Gastroesophageal sphincter (tissue), 3 donors: ENCODE results near the gene SEMG2.

Experiments used
- EP300 ChIP-seq: sonication (generic); formaldehyde crosslinking; IDR thresholded peaks from one replicate; pipeline ENCODE4 v1.6.1; 2017; ENCODE audit warnings: antibody characterized with exemption, mild to moderate bottlenecking
- POLR2A ChIP-seq, 2 donors: fragments of 450-650 bp; IDR thresholded peaks; one replicate each; pipeline ENCODE4 v1.6.1; 2017; ENCODE audit warnings: antibody characterized with exemption in 2 of 2, mild to moderate bottlenecking in 2 of 2, moderate library complexity in 1 of 2
- TF ChIP-seq, protein P1 (sequence below), 4 experiments: fragments of 200-600 bp in 2 of 4; fragments of 450-650 bp in 2 of 4; sonication (generic) in 1 of 4; IDR thresholded peaks; one replicate each; pipeline ENCODE4 v1.5.1; 2017 to 2019; ENCODE audit warnings: antibody characterized with exemption in 4 of 4, mild to moderate bottlenecking in 2 of 4, moderate library complexity in 2 of 4

DNA sequence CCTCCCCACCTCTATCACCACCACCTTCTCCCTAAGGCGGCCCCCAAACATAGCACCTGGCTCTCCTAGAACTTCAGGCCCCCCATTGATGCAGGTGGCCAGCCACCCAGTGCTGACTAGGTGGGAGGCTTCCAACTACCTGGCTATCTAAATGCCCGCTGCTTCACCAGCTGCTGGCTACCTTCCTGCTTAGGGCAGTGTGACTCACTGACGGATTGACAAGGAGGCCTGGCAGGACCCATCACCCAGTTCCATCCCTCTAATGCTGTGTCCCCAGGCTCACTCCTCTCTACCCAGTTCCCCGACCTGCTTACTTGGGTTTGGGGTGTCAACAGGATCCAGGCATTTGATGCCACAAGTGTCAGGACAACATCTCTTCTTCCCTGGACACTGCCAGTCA is 32.1 kb downstream of the SEMG2 start:
- TF ChIP-seq, protein P1, sequence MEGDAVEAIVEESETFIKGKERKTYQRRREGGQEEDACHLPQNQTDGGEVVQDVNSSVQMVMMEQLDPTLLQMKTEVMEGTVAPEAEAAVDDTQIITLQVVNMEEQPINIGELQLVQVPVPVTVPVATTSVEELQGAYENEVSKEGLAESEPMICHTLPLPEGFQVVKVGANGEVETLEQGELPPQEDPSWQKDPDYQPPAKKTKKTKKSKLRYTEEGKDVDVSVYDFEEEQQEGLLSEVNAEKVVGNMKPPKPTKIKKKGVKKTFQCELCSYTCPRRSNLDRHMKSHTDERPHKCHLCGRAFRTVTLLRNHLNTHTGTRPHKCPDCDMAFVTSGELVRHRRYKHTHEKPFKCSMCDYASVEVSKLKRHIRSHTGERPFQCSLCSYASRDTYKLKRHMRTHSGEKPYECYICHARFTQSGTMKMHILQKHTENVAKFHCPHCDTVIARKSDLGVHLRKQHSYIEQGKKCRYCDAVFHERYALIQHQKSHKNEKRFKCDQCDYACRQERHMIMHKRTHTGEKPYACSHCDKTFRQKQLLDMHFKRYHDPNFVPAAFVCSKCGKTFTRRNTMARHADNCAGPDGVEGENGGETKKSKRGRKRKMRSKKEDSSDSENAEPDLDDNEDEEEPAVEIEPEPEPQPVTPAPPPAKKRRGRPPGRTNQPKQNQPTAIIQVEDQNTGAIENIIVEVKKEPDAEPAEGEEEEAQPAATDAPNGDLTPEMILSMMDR (IDR thresholded peaks at IDR 0.05), result no peak
- TF ChIP-seq EP300 (no peak), POLR2A (IDR thresholded peaks at IDR 0.05) (no peak)
